Activated T-helper 1 cell treated with Interleukin-2 at 50 U/mL for 16 hours (primary cell): ENCODE results near the gene PARVA.

ENCODE experiments used
- DNase-seq: peaks from one replicate; pipeline ENCODE4 v3.0.0-alpha.2; 2020; ENCODE audit warnings: low read depth

PARVA gene

GRCh38 chr11:12433121-12433520, 55.8 kb downstream of the PARVA start:
- DNase-seq: no peak

GRCh38 chr11:12433571-12434324, 56.4 kb downstream of the PARVA start:
- no peak for DNase-seq

- no peak for DNase-seq
These were observed 56.9 kb downstream of the PARVA start for GRCh38 chr11:12434325-12434654.

- DNase-seq: no peak
These were observed 57.9 kb downstream of the PARVA start for GRCh38 chr11:12435264-12435663.

- DNase-seq: no peak
These were observed 58.9 kb downstream of the PARVA start for GRCh38 chr11:12436266-12436665.

GRCh38 chr11:12438291-12438690, 60.9 kb downstream of the PARVA start:
- no peak for DNase-seq

- DNase-seq: no peak
These were observed 62.2 kb downstream of the PARVA start for GRCh38 chr11:12439615-12440014.

- DNase-seq: no peak
These were observed 63.2 kb downstream of the PARVA start for GRCh38 chr11:12440565-12440964.

GRCh38 chr11:12441231-12441861, 64.0 kb downstream of the PARVA start:
- no peak for DNase-seq

- no peak for DNase-seq
These were observed 67.2 kb downstream of the PARVA start for GRCh38 chr11:12444601-12445000.

- no peak for DNase-seq
These were observed 67.6 kb downstream of the PARVA start for GRCh38 chr11:12445001-12445400.

GRCh38 chr11:12446863-12447262, 69.5 kb downstream of the PARVA start:
- no peak for DNase-seq

GRCh38 chr11:12448131-12448939, 71.0 kb downstream of the PARVA start:
- DNase-seq: no peak

GRCh38 chr11:12449961-12450715, 72.8 kb downstream of the PARVA start:
- no peak for DNase-seq

- DNase-seq: no peak
These were observed 73.9 kb downstream of the PARVA start for GRCh38 chr11:12451179-12451814.

- no peak for DNase-seq
These were observed 75.9 kb downstream of the PARVA start for GRCh38 chr11:12453243-12453642.

- no peak for DNase-seq
These were observed 77.4 kb downstream of the PARVA start for GRCh38 chr11:12454782-12455181.

- no peak for DNase-seq
These were observed 78.6 kb downstream of the PARVA start for GRCh38 chr11:12455938-12456337.

GRCh38 chr11:12456651-12457579, 79.5 kb downstream of the PARVA start:
- no peak for DNase-seq

- DNase-seq: no peak
These were observed 80.7 kb downstream of the PARVA start for GRCh38 chr11:12458042-12458441.

- DNase-seq: no peak
These were observed 82.0 kb downstream of the PARVA start for GRCh38 chr11:12459374-12459773.
